ENCODE data around the gene TMEM181.
"Not testable (repeated sequence)": the region's sequence is repeated elsewhere in the genome, so short reads cannot be mapped to it uniquely, and the experiment has no call there.

Gene TMEM181

DNA sequence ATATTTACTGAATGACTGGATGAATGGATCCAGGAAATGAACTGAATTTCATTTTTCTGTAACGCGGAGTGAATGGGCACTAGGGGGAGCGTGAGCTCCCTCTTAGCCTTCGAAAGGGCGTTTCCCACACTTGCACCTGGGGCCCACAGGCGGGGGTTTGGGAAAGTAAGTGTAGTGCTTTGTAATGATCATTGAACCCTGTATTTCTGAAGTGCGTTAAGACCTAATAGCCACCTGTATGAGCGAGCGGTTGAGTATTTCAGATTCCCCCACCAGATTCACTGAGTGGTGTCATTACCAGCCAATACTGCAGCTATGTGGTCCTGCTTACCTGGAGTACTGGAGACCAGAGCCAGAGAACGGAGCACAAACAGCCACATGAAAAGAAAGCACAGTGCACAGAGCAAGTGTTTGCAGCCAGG, 100.5 kb downstream of the TMEM181 start:
- no peak for DNase-seq (ENCODE audit: low read depth in 3 of 3)

- no peak for DNase-seq (ENCODE audit: low read depth in 3 of 3)
Observed at GRCh38 chr6:158661156-158661685, 101.3 kb downstream of the TMEM181 start.

- DNase-seq (ENCODE audit: low read depth in 3 of 3): no peak
Observed at GRCh38 chr6:158662607-158662953, 102.7 kb downstream of the TMEM181 start.

GRCh38 chr6:158662954-158663624, 103.2 kb downstream of the TMEM181 start:
- DNase-seq (ENCODE audit: low read depth in 3 of 3): no peak

DNA sequence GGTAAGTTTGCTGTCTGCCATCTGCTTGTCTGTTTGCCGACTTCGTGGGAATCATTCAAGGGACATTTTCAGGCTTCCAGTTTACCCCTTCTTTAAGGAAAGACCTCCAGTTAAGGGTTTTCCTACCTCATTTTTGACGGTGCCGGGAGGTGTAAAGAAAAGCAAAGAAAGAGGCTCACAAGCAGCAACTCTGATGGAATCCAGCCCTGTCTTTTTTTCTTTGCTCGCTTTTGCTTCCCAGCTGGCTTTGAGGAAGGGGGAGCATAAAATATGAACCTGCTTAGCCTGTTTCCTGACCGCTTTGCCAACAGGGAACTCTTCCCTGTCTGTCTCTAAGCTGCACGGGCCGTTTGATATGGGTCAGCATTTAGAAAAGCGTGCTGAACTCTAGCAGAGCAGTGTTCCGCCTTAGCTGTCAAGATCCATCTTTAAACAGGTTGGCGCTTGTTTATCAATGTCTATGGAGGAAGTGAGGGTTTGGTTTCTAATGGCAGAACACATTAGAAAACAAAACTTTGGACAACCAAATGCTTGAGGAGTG, 103.8 kb downstream of the TMEM181 start:
- DNase-seq (ENCODE audit: low read depth in 3 of 3): no peak

DNA sequence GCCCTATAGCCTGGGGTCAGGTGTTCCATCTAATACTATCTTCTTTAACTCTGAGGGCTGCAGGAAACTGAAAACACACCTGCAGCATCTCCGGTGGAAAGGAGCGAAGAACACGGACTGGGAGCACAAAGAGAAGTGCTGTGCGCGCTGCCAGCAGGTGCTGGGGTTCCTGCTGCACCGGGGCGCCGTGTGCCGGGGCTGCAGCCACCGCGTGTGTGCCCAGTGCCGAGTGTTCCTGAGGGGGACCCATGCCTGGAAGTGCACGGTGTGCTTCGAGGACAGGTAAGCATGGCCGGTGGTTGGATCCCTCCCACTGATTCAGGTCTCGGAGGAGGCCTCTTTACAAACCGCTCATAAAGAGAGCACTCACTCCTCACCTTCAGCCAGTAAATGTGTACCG, 105.4 kb downstream of the TMEM181 start:
- DNase-seq (ENCODE audit: low read depth in 3 of 3): no peak

GRCh38 chr6:158666628-158667359, 106.9 kb downstream of the TMEM181 start:
- no peak for DNase-seq (ENCODE audit: low read depth in 3 of 3)

DNA sequence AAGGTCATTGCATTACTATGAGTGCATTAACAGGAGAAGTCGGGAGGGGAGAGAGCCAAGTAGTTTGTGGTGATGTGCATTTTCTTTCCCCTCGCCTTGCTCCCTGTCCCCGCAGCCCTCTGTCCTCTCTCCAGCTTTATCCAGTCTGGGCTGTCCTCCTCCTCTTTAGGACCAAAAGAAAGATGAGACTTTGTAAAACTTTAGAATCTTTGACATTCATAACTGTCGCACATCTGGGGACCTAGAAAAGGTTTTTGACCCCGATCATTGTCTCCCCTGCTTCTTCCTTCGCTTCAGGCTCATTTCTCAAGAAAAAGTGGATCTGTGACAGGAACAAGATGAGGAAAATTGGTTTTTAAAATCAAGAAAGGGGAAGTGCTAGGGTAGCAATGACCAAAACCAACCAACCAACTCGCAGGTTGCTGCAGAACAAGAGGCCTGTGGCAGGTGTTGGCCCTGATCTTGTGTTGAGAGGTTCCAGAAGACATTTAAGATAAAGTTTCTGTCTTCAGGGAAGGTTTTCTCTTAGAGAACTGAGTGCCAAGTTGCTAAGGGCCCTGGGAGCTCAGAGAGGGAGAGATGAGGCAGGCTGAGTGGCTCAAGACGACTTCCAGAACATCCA, 107.6 kb downstream of the TMEM181 start:
- no peak for DNase-seq (ENCODE audit: low read depth in 3 of 3)

- DNase-seq (ENCODE audit: low read depth in 3 of 3): no peak
Observed at GRCh38 chr6:158668707-158669103, 108.8 kb downstream of the TMEM181 start.

GRCh38 chr6:158669145-158670035, 109.5 kb downstream of the TMEM181 start:
- no peak for DNase-seq (ENCODE audit: low read depth in 3 of 3)

DNA sequence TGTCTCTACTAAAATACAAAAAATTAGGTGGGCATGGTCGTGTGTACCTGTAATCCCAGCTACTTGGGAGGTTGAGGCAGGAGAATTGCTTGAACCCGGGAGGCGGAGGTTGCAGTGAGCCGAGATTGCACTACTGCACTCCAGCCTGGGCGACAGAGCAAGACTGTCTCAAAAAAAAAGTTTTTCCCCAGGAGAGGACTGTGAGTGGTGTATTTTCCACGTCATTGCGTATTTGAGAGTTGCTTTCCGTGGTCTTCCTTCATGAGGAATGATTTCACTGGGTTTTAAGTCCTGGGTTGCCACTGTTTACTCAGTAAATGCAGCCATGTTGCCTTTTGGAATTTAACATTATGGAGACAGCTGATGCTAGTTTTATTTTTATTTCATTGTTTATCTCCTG, 112.2 kb downstream of the TMEM181 start:
- DNase-seq (ENCODE audit: low read depth in 3 of 3): not testable (repeated sequence)

GRCh38 chr6:158672726-158673125, 112.8 kb downstream of the TMEM181 start:
- no peak for DNase-seq (ENCODE audit: low read depth in 3 of 3)

GRCh38 chr6:158674342-158675131, 114.6 kb downstream of the TMEM181 start:
- no peak for DNase-seq (ENCODE audit: low read depth in 3 of 3)

- not testable (repeated sequence) for DNase-seq (ENCODE audit: low read depth in 3 of 3)
Observed at GRCh38 chr6:158677094-158677493, 117.2 kb downstream of the TMEM181 start.

DNA sequence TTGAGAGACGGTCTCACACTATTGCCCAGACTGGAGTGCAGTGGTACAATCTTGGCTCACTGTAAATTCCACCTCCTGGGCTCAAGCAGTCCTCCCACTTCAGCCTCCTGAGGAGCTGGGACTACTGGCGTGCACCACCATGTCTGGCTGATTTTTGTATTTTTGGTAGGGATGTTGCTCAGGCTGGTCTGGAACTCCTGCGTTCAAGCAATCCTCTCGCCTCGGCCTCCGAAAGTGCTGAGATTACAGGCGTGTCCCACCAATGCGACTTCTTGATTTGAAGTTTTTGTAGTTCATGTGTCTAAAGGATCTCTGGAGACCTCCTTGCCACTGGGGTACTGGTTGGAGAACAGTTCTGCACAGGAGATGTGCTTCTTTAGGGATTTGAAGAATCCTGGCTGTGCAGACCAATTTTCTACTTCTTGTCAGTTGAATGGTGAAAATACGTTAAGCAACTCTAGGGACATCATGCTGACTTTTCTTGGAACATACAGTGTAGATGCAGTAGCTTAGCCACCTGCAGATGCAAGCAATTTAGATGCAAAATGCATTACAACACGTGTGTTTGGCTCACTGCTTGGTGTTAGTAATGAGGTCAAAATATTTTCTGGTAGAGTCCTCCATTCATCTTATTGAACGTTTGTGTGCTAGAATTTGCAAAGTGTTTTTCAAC, 118.2 kb downstream of the TMEM181 start:
- no peak for DNase-seq (ENCODE audit: low read depth in 3 of 3)

DNA sequence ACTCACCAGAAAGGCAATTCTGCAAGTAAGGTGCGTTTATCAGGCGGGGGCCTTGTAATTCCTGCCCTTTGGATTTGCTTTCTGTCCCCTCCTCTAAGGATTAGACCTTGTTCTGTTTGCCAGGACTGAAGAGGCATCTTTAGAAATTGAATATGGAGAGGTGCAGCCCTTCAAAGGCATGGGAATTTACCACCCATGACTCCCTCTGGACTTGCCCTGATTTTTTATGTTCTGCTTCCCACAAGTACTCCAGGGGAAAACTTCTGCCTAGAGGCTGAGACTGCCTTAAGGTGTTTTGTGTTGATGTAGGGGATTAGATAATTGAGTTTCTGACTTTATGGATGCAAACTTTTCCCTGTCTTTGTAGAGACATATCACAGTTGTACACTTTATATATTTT, 120.1 kb downstream of the TMEM181 start:
- no peak for DNase-seq (ENCODE audit: low read depth in 3 of 3)

GRCh38 chr6:158680481-158680880, 120.6 kb downstream of the TMEM181 start:
- DNase-seq (ENCODE audit: low read depth in 3 of 3): no peak

- DNase-seq (ENCODE audit: low read depth in 3 of 3): no peak
Observed at GRCh38 chr6:158684311-158684710, 124.4 kb downstream of the TMEM181 start.

GRCh38 chr6:158684745-158685324, 124.9 kb downstream of the TMEM181 start:
- DNase-seq (ENCODE audit: low read depth in 3 of 3): no peak

Data from stimulated activated CD4-positive, alpha-beta T cell treated with anti-CD3 and anti-CD28 coated beads, TNF-alpha, amount 100 ng/mL, for 48 hours (primary cell).